ENCODE results near the gene DMXL2. TPM values are rescaled to one million over a fixed set of nuclear protein-coding genes. Genes with fewer than 3 reads are reported as not detected.

Gene DMXL2
- total and polyA plus RNA-seq, 9 of the 15 experiments (the other 6 are each of a cell fraction or from before 2014, with no cell fraction given): 9.3 to 57.7 (median 30.7) TPM

- TF ChIP-seq CHD7 (IDR thresholded peaks at IDR 0.05; ENCODE audit: low read depth, low read length) (no peak), POLR2B (IDR thresholded peaks at IDR 0.05; ENCODE audit: low read depth, partially characterized antibody) (no peak), RBM34 (IDR thresholded peaks at IDR 0.05; ENCODE audit: borderline replicate concordance, insufficient read depth, low read length) (no peak), EGR1 (conservative IDR thresholded peaks at IDR 0.05) (no peak), CHCHD3 (CRISPR knock-in tag; IDR thresholded peaks at IDR 0.05) (no peak), SMAD1 (IDR thresholded peaks at IDR 0.05; ENCODE audit: low read depth, low read length, partially characterized antibody) (no peak), CHD1 (IDR thresholded peaks at IDR 0.05; ENCODE audit: low read length) (no peak), ZNF655 (CRISPR knock-in tag; IDR thresholded peaks at IDR 0.05) (no peak), RFX1 (IDR thresholded peaks at IDR 0.05) (no peak), HIVEP1 (CRISPR knock-in tag; IDR thresholded peaks at IDR 0.05) (no peak), CEBPB (tag; IDR thresholded peaks at IDR 0.05) (peak; percentile 99), MXI1 (IDR thresholded peaks at IDR 0.05; ENCODE audit: low read depth, low read length) (no peak), ZBTB2 (IDR thresholded peaks at IDR 0.05) (no peak), SIN3A (IDR thresholded peaks at IDR 0.05; ENCODE audit: borderline replicate concordance in 2 of 2, control insufficient read depth in 1 of 2, low read depth in 2 of 2, low read length in 2 of 2) (no peak), MAFG (tag; conservative IDR thresholded peaks at IDR 0.05) (no peak)
These were observed 45.6 kb downstream of the DMXL2 start (continued) for GRCh38 chr15:51576911-51577500.
